Measurements from ENCODE around the gene LRRN4CL. TPM values are rescaled to one million over a fixed set of nuclear protein-coding genes. Genes with fewer than 3 reads are reported as not detected.
A peak's percentile ranks its signal among the peaks of the same experiment; 100 is the strongest.

The LRRN4CL gene
- polyA plus RNA-seq, 6 donors from 2014 or later = not detected

DNA sequence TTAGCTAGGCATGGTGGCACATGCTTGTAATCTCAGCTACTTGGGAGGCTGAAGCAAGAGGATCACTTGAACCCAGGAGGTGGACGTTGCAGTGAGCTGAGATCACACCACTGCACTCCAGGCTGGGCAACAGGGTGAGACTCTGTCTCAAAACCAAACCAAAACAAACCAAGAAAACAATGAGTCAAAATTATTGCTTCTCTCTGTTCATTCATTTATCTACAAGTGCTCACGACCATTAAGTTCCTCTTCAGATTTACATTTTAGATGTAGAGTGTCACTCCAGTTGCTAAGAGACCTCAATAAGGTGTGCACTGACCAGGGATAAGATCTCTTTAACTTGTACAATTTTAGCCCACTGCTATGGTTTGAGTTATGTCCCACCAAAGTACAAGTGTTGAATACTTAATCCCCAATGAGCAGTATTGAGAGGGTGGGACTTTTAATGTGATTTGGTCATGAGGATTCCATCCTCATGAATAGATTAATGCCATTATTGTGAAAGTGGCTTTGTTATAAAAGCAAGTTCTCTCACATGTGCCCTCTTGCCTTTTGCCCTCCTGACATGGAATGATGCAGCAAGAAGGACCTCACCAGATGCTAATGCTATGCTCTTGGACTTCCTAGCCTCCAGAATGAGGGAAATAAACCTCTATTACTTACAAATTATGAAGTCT is 30.1 kb upstream of the LRRN4CL start:
- peaks cover 27 to 32% of the 10 kb centered on the region in 2 donors for H3K36me3 Mint-ChIP-seq
- H3K4me3 Mint-ChIP-seq = peak overlapping the region in 1 of 8 donors; percentile 45
- H3K27ac Mint-ChIP-seq = peak overlapping the region in 1 of 6 donors; percentile 53
- ATAC-seq (ENCODE audit: low read depth in 2 of 2) = no peak
- H3K9me3 Mint-ChIP-seq = no peaks in the 10 kb centered on the region
- H3K4me1 Mint-ChIP-seq = peaks cover 11 to 22% (median 20%) of the 10 kb centered on the region in 3 donors
- no peak for DNase-seq
- no peaks in the 10 kb centered on the region for H3K27me3 Mint-ChIP-seq

DNA sequence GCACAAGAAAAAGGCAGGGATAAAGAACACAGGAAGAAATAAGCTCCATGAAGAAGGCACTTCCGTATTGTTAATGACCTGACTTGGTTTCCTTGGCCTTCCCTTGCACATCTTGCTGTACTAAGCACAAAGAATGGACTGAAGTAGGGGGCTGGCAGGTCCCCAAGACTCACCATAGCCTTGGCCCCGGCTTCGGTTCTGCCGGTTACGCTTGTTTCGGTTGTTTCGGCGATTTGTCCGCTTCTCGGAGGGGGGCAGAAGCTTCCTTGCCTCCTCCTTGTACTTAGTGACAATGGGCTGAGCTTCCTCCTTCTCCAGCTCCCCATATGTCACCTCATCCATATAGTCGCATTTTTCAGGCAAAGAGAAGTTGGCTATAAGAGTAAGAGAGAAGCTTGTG is 27.5 kb upstream of the LRRN4CL start:
- no peak overlapping the region for H3K27ac Mint-ChIP-seq
- ATAC-seq (ENCODE audit: low read depth in 2 of 2) (no peak), DNase-seq (no peak)
- no peak overlapping the region for H3K4me3 Mint-ChIP-seq
- peaks cover 18 to 23% of the 10 kb centered on the region in 2 donors for H3K36me3 Mint-ChIP-seq
- H3K4me1 Mint-ChIP-seq = peaks cover 4 to 13% (median 12%) of the 10 kb centered on the region in 3 donors
- no peaks in the 10 kb centered on the region for H3K9me3 Mint-ChIP-seq
- no peaks in the 10 kb centered on the region for H3K27me3 Mint-ChIP-seq

DNA sequence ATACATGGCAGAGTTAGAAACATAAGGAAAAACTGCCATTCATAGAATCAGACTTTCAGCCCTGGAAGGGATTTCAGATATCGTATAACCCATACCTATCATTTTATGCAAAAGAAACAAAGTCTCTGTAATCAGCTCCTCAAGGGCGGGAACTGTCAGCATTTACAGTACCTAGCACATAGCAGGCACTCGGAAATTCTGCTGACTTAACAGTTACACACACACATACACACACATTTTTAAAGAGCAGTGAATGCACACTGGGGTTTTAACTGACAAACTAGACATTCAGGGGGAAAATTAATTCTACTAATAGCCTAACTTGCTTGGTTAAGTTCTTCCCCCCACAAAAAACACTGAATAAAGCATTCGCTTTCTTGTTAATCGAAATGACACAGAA is 26.9 kb upstream of the LRRN4CL start:
- DNase-seq (no peak), ATAC-seq (ENCODE audit: low read depth in 2 of 2) (no peak)
- Mint-ChIP-seq H3K4me3 (no peak overlapping the region), H3K27ac (peak overlapping the region in 1 of 6 donors; percentile 15), H3K36me3 (peaks cover 18 to 19% of the 10 kb centered on the region in 2 donors), H3K9me3 (no peaks in the 10 kb centered on the region), H3K27me3 (no peaks in the 10 kb centered on the region), H3K4me1 (peaks cover 4 to 12% (median 9%) of the 10 kb centered on the region in 3 donors)

DNA sequence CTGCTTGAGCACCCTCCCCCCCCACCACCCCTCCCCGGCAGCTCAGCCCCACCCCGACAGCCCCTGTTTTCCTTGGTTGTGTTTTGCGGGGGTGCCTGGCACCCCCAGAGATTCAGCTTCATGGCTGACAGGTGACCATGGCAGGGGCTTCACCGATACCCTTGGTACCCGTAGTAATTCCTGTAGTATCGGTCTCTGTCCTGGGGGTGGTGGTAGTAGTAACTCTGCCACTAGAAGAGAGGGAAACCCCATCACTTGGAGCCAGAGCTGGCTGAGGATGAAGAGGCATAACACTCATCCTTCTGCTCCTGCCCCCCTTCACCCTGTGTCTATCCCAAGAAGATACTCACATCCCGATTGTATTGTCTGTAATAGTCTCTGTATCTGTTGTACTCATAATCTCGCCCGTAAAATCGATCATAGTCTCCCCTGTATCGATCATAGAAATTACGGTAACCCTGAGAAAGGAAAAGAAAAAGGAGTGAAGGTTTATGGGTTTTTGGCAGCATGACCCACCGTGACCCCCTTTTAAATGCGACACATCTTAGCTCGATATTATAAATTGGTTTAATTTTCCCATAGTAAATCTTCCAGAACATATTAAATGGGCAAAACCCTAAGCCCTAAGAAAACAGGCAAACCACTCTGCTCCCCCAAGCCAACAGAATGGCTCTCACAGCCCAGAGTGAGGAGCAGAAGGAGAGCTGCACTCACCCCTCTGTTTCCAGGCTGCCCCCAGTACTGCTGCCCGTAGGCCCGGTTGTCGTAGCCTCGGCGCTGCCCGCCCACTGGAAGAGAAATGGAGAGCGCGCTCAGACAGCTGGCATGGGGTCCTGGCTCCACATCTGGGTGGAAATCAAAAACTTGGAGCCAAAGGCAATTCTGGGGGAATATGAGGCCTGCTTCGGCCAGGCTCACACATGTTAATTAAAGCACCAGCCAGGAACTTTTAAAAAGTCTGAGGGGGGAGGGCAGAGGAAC is 26.1 kb upstream of the LRRN4CL start:
- H3K4me1 Mint-ChIP-seq = peaks cover 4 to 12% (median 12%) of the 10 kb centered on the region in 3 donors
- DNase-seq (no peak), ATAC-seq (ENCODE audit: low read depth in 2 of 2) (no peak)
- peaks cover 18 to 19% of the 10 kb centered on the region in 2 donors for H3K36me3 Mint-ChIP-seq
- no peaks in the 10 kb centered on the region for H3K27me3 Mint-ChIP-seq
- no peaks in the 10 kb centered on the region for H3K9me3 Mint-ChIP-seq
- H3K4me3 Mint-ChIP-seq = no peak overlapping the region
- peak overlapping the region in 3 of 6 donors; percentile 21 to 55 (median 47) for H3K27ac Mint-ChIP-seq

DNA sequence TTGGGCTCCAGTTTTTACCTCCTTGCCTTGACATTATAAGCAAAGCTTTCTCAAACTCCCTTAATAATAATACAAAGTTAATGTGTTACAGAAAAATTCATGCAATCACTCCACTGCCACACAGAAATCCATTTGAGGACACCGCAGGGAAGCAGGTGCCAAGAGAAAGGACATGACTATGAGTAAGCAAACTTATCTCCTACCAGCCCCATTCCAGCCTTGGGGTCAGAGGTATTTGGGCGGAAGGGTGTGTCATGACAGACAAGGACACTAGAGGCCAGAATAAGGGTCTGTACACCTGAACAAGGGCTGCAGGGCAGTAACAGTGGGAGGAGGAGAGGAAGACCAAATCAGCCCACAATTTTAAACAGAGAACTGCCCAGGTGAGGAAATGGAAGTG is 24.0 kb upstream of the LRRN4CL start:
- ATAC-seq (ENCODE audit: low read depth in 2 of 2) (no peak), DNase-seq (no peak)
- H3K27me3 Mint-ChIP-seq = no peaks in the 10 kb centered on the region
- peak overlapping the region in 4 of 6 donors; percentile 27 to 68 (median 54) for H3K27ac Mint-ChIP-seq
- H3K4me1 Mint-ChIP-seq = peaks cover 16 to 31% (median 24%) of the 10 kb centered on the region in 3 donors
- peaks cover 9 to 11% of the 10 kb centered on the region in 2 donors for H3K36me3 Mint-ChIP-seq
- peak overlapping the region in 1 of 8 donors; percentile 46 for H3K4me3 Mint-ChIP-seq
- no peaks in the 10 kb centered on the region for H3K9me3 Mint-ChIP-seq

DNA sequence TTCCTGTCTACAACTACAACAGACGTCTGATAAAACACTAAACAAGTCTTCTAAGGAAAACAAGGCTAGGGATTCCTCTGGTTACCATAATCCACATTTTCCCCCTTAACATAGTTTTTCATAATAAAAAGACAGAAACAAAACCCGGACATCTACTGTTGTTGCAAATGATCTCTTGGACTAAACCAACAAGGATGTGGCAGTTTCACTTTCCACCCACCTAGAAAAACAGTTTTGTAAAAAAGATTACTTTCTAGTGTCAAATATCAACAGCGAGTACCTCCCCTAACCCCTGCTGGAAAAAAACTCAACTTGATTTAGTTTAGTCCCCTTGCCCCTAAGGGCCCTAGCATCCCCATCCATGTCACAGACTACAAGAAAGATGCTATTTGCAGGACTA is 23.5 kb upstream of the LRRN4CL start:
- no peaks in the 10 kb centered on the region for H3K9me3 Mint-ChIP-seq
- peaks cover 6 to 9% of the 10 kb centered on the region in 2 donors for H3K36me3 Mint-ChIP-seq
- ATAC-seq (ENCODE audit: low read depth in 2 of 2) = no peak
- peaks cover 17 to 36% (median 28%) of the 10 kb centered on the region in 3 donors for H3K4me1 Mint-ChIP-seq
- peak overlapping the region in 4 of 6 donors; percentile 27 to 73 (median 43) for H3K27ac Mint-ChIP-seq
- no peak for DNase-seq
- peak overlapping the region in 1 of 8 donors; percentile 46 for H3K4me3 Mint-ChIP-seq
- H3K27me3 Mint-ChIP-seq = no peaks in the 10 kb centered on the region

DNA sequence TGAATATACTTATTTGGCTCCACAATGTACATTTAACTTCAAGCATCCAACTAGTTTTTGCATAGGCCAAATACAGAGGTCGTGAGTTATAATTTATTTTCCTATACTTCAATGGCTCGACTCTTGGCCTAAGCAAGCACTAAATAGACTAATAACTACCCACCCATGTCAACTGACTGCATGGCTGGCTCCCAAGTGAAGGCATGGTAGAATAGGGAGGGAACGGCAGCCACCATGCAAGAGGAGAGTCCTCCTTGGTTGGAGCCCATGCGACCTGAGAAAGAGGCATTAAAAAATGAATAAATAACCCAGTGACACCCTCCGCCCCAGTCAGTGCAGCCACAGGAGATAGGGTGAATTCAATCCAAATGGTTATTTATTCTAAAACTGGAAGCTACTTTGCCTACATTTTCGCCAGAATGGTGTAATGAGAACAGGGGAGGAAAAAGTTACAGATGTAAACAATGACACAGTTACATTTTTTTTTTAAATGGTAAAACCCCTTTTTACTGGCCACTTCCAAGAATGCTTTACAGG is 23.0 kb upstream of the LRRN4CL start:
- ATAC-seq (ENCODE audit: low read depth in 2 of 2) (no peak), DNase-seq (no peak)
- H3K4me1 Mint-ChIP-seq = peaks cover 21 to 41% (median 34%) of the 10 kb centered on the region in 3 donors
- H3K27ac Mint-ChIP-seq = peak overlapping the region in 4 of 6 donors; percentile 32 to 73 (median 50)
- peaks cover 5 to 9% of the 10 kb centered on the region in 2 donors for H3K36me3 Mint-ChIP-seq
- H3K9me3 Mint-ChIP-seq = no peaks in the 10 kb centered on the region
- no peaks in the 10 kb centered on the region for H3K27me3 Mint-ChIP-seq
- peak overlapping the region in 3 of 8 donors; percentile 35 to 54 (median 46) for H3K4me3 Mint-ChIP-seq

DNA sequence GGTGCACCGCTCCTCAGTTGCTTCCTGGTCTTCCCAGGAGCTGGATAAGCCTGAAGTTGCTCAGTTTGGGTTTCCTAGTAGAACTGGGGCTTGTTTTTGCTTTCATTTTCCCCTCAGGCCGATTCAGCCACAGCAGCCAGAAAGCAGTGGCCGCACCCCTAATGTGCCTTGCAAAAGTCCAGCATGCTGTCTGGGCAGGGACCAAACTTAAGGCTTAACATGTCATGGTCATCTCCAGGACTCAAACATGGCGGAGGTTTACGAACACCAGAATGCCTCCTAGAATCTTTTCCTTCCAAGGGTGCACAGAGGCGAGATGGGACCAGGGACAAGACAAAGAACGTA is 20.6 kb upstream of the LRRN4CL start:
- Mint-ChIP-seq H3K27me3 (no peaks in the 10 kb centered on the region), H3K4me1 (peaks cover 37 to 61% (median 53%) of the 10 kb centered on the region in 3 donors), H3K9me3 (no peaks in the 10 kb centered on the region), H3K36me3 (peaks cover 0 to under 1% of the 10 kb centered on the region in 2 donors), H3K4me3 (peak overlapping the region; percentile 95 to 100 (median 98)), H3K27ac (peak overlapping the region; percentile 98 to 100 (median 99))
- DNase-seq (no peak), ATAC-seq (ENCODE audit: low read depth in 2 of 2) (no peak)

DNA sequence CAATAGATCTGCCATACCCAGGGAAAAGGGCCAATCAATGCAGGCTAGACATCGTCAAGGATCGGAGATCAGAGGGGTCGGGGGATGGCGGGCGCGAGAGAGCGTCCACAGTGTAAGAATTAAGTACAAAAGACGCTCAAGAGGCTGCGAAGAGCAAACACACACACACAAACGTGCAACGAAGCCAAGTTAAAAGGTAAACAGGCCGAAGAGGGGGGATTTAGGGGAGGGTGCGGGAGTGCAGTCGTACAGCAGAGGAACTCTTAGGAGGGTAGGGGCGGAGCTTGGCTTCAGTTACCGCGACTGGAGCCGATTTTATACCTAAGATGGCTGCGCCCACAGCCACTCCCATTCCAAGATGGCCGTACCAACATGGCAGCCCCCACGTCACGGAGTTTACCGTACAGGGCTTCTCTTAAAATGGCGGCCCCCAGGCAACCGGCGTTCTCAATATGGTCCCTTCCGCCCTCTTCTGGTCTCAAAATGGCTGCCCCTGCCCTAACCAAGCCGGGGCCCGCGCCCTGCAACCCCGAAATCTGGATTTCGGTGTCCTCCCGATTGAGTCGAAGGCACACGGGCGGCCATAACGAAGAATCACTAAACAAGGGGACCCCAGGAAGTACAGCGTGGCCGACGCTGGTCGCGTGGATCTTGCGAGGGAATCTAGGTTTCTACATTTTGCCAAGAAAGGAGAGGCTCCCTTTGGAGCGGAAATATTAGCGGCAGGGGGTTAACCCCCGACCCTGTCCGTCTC is 20.1 kb upstream of the LRRN4CL start:
- Mint-ChIP-seq H3K27ac (peak overlapping the region; percentile 98 to 100 (median 99)), H3K9me3 (no peaks in the 10 kb centered on the region), H3K4me1 (peaks cover 37 to 61% (median 54%) of the 10 kb centered on the region in 3 donors), H3K4me3 (peak overlapping the region; percentile 95 to 100 (median 98)), H3K27me3 (no peaks in the 10 kb centered on the region), H3K36me3 (no peaks in the 10 kb centered on the region)
- peak; percentile 97 for DNase-seq
- peak; percentile 75 to 78 for ATAC-seq (ENCODE audit: low read depth in 2 of 2)

DNA sequence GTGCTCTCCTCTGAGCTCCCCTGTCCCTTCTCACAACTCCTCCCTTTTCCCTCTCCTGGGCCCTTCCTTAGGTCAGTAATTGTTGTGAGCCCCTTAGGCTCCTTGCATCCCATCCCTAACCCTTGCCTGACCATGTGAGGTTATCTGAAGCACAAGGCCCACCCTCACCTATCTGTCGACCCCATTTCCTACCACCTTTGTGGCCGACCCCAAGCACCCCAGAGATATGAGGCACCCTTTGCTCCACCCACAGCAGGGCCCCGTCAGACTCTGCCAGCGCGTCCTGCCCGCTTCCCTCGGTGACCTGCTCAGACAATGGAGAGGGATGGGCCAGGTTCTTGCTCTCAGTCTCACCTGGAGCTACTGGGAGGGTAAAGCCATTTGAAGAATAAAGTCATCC is 19.5 kb upstream of the LRRN4CL start:
- peak overlapping the region; percentile 95 to 100 (median 98) for H3K4me3 Mint-ChIP-seq
- peaks cover 37 to 61% (median 54%) of the 10 kb centered on the region in 3 donors for H3K4me1 Mint-ChIP-seq
- no peak for ATAC-seq (ENCODE audit: low read depth in 2 of 2)

DNA sequence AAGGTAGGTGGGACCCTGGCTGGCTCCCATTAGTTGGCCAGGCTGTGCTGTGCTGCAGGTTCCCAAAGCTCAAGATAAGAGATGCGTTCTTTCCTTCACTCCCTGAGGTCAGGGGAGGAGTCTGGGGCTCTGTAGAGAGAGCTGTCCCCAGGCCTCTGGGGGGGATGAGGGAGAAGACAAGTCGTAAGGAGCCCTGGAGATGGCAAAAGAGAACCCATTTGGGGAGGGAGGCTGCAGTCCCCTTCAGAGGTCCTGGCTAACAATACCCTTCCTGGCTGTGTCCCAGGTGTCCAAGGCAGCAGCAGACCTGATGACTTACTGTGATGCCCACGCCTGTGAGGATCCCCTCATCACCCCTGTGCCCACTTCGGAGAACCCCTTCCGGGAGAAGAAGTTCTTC is 19.1 kb upstream of the LRRN4CL start:
- DNase-seq (no peak), ATAC-seq (ENCODE audit: low read depth in 2 of 2) (no peak)
- H3K9me3 Mint-ChIP-seq = no peaks in the 10 kb centered on the region
- H3K4me1 Mint-ChIP-seq = peaks cover 37 to 58% (median 54%) of the 10 kb centered on the region in 3 donors
- H3K27ac Mint-ChIP-seq = peak overlapping the region in 5 of 6 donors; percentile 98 to 100 (median 99)
- no peaks in the 10 kb centered on the region for H3K27me3 Mint-ChIP-seq
- H3K4me3 Mint-ChIP-seq = peak overlapping the region; percentile 95 to 100 (median 98)
- no peaks in the 10 kb centered on the region for H3K36me3 Mint-ChIP-seq

More for the DNA sequence above, 19.5 kb upstream of the LRRN4CL start:
- Mint-ChIP-seq H3K27me3 (no peaks in the 10 kb centered on the region), H3K36me3 (no peaks in the 10 kb centered on the region), H3K9me3 (no peaks in the 10 kb centered on the region), H3K27ac (peak overlapping the region; percentile 98 to 100 (median 99))
- no peak for DNase-seq

DNA sequence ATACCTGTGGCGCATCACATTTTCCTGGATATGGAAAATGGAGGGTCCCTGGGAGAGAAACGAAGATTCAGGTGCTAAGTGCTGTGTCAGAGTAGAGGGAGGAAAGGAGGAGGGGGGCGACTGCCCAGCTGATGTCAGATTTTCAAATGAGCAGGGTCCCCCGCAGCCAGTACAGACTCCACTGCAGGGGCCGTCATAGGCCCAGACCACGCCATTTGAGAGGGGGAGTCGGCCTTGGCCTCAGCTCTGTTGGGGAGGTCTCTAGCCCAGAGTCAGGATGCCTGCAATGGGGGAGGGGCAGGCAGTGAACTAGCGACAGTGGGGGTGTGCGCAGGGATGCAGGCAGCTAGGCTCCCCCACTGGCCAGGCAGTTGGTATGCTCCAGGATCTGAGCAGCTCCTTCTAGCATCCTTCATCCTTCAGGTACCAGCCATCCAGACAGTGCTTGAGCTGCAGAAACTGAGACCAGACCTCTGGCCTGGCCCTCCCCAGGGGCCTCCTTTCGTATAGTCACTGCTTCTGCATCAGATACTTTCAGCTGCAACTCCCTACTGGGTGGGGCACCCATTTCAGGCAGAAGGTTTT is 18.0 kb upstream of the LRRN4CL start, which contains the start of the genes BSCL2 and GNG3:
BSCL2 (minus strand) TSS at position 148 of the 585 bp plus-strand sequence. CDS start 229 bp downstream, outside the sequence.
GNG3 (plus strand) TSS at position 400 of the 585 bp plus-strand sequence. CDS start 620 bp downstream, outside the sequence.
- Mint-ChIP-seq H3K27ac (peak within 1 kb of the TSS; percentile 79 to 100 (median 98)), H3K36me3 (no peaks in the 10 kb centered on the region), H3K4me1 (peaks cover 39 to 56% (median 53%) of the 10 kb centered on the region in 3 donors), H3K27me3 (no peaks in the 10 kb centered on the region), H3K9me3 (no peaks in the 10 kb centered on the region), H3K4me3 (peak within 1 kb of the TSS; percentile 95 to 100 (median 98))
- ATAC-seq (ENCODE audit: low read depth in 2 of 2) = no peak
- DNase-seq = no peak

Measured in naive B cell (primary cell).